HG03135 (cell line): ENCODE results near the gene ECHDC3.
A peak's percentile ranks its signal among the peaks of the same experiment; 100 is the strongest.
"Not testable (repeated sequence)": the region's sequence is repeated elsewhere in the genome, so short reads cannot be mapped to it uniquely, and the experiment has no call there.

ENCODE experiments used
- ATAC-seq: cut with Tn5 transposase; IDR thresholded peaks from one replicate; pipeline ENCODE4 v1.9.1; 2021; ENCODE audit warnings: mild to moderate bottlenecking, moderate library complexity; ENCODE audit not compliant: unreplicated experiment

The ECHDC3 gene, protein sequence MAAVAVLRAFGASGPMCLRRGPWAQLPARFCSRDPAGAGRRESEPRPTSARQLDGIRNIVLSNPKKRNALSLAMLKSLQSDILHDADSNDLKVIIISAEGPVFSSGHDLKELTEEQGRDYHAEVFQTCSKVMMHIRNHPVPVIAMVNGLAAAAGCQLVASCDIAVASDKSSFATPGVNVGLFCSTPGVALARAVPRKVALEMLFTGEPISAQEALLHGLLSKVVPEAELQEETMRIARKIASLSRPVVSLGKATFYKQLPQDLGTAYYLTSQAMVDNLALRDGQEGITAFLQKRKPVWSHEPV

DNA sequence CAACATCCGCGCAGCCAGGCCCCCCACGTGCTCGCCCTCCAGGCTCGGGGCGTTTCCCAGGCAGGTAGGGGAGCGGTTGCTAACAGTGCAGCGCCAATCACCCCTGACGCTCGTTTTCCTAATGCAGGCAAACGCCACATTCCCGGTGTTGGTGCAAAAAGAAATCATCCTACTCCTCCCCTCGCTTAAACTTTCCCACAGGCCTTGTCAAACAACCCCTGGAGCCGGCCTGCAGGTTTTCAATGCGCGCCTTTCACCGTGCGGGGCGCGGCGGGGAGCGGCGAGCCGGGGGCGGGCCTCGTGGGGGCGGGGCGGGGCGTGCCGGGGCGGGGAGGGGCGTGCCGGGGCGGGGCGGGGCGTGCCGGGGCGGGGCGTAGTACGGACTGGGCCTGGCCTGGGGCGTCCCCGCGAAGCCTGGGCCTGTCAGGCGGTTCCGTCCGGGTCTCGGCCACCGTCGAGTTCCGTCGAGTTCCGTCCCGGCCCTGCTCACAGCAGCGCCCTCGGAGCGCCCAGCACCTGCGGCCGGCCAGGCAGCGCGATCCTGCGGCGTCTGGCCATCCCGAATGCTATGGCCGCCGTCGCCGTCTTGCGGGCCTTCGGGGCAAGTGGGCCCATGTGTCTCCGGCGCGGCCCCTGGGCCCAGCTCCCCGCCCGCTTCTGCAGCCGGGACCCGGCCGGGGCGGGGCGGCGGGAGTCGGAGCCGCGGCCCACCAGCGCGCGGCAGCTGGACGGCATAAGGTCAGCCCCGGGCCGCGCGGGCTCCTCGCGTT lies at the start of gene ECHDC3:
Gene ECHDC3 (plus strand): TSS at position 374 of the 770 bp plus-strand sequence. CDS start 195 bp downstream, at position 569.
- peak; percentile 68 for ATAC-seq

- no peak for ATAC-seq
These were observed 48.8 kb upstream of the ECHDC3 start for GRCh38 chr10:11693376-11693775.

DNA sequence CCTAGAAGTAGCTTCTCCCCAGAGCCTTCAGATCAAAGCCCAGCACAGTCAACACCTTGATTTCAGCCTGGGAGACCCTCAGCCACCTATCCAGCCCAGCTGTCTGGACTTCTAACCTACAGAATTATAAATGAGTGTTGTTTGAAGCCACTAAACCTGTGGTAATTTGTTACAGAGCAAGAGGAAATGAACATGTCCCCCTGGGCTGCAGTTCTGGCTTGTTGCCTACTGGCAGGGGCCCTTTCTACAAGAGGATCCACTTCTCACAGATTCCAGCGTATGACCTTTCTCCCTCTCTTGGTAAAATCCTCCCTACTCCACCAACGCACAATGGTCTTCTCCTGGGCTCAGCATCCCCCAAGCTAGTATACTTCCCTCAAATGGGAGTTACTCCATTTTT lies 46.4 kb upstream of the ECHDC3 start:
- no peak for ATAC-seq

DNA sequence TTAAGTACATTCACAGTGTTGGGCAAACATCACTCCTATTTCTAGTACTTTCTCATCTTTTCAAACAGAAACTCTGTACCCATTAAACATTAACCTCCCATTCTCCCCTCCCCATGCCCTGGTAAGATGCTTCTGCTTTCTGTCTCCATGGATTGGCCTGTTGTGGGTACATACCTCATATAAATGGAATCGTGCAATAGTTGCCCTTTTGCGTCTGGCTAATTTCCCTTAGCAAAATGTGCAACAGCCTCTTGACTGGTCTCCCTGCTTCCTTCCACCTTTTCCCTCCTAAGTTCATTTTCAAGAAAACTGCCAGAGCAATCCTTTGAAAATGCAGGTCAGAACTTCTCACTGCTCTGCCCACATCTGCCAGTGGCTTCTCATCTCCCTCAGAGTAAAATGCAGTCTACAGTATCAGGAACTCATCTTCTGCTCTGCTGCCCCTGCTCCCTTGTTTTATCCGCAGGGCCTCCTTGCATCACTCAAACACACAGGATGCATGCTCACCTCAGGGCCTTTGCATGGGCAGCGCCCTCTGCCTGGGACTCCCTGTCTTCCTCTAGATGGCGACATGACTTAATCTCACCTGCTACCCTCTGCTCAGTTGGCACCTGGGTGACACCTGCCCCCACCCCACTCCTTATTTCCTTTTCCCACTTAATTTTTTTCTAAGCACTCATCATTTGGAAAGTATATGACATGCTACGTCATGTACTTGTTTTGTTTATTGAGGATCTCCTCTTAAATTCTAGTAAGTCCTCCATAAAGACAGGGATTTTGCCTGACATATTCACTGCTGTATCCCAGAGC lies 44.3 kb upstream of the ECHDC3 start:
- peak; percentile 45 for ATAC-seq

GRCh38 chr10:11698691-11699549 lies 43.3 kb upstream of the ECHDC3 start:
- ATAC-seq: peak; percentile 84

- ATAC-seq: no peak
These were observed 42.6 kb upstream of the ECHDC3 start for GRCh38 chr10:11699550-11700097.

DNA sequence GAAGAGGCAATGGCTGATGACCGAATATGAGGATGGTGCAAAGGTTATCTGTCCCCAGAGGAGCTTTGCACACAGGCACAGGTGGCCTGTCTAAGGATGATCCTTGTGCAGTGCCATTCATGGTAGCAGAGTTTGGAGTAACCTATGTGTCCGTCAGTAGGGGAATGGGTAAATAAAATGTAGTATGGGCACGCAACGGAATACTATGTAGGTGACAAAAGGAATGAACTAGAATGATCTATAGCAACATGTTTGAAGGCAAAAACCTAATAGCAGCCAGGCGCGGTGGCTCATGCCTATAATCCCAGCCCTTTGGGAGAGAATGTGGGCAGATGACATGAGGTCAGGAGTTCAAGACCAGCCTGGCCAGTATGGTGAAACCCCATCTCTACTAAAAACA lies 41.6 kb upstream of the ECHDC3 start:
- ATAC-seq: no peak

- ATAC-seq: no peak
These were observed 40.6 kb upstream of the ECHDC3 start for GRCh38 chr10:11701451-11702095.

- ATAC-seq: no peak
These were observed 39.9 kb upstream of the ECHDC3 start for GRCh38 chr10:11702264-11702663.

- no peak for ATAC-seq
These were observed 38.1 kb upstream of the ECHDC3 start for GRCh38 chr10:11704092-11704491.

DNA sequence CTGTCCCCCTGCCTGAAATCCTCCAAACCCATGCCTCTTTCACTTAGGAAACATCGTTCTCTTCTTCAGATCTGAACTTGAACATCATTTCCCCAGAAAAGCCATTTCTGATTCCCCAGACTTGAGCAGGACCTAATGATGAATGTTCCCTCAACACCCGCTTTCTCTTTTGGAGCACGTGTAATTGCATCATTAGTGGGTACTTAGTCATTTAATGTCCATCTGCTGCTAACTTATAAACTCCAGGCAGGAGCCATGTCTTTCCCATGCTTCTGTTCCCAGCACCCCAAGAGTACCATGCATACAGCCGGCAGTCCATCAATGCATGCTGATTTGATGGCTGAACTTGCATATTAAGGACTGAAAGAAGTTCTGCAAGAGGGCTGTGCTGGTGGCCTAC lies 36.5 kb upstream of the ECHDC3 start:
- no peak for ATAC-seq

- ATAC-seq: no peak
These were observed 35.2 kb upstream of the ECHDC3 start for GRCh38 chr10:11706895-11707567.

DNA sequence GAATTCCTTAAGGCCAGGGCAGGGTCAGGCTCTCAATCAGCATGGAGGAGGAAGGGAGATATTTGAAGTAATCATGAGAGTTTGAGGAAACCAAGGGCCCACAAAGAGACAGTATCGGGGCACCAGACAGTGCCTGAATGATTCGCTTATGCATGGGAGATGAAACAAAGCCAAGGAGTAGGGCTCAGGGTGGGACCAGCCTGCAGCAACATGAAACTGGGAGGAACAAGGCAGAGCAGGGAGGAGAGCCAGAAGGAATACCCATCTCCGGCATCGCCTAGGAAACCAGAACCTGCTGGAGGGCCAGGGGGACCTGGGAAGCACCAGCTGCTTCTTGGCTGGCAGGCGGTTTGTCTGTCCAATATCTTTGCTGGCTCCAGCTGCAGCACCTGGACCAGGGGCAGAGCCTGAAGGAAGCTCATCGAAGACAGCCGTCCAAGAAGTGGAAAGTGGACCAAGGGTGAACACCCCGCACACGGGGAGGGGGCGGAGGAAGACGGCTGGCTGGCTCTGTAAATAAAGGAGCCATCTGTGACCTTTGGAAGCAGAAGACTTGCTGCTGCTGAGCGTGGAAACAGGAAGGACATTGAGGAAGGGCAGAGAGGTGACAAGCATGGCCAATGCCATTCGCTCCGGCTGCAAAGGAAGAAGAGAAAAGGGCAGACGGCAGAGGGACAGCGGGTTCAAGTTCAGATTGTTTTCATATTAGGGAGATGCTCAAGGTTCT lies 34.4 kb upstream of the ECHDC3 start:
- no peak for ATAC-seq

DNA sequence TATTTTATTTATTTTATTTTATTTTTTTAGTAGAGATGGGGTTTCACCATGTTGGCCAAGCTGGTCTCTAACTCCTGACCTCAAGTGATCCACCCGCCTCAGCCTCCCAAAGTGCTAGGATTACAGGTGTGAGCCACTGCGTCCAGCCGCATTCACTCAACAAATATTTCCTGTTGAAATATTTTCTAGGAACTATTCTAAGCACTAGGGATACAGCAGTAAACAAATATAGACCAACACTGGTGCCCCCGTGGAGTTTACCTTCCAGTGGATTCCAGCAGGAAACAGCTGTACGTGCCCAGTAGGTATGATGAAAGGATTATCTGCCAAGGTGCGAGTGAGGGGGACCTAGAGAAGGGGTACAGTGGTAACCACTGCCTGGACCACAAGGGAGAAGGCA lies 33.4 kb upstream of the ECHDC3 start:
- not testable (repeated sequence) for ATAC-seq

DNA sequence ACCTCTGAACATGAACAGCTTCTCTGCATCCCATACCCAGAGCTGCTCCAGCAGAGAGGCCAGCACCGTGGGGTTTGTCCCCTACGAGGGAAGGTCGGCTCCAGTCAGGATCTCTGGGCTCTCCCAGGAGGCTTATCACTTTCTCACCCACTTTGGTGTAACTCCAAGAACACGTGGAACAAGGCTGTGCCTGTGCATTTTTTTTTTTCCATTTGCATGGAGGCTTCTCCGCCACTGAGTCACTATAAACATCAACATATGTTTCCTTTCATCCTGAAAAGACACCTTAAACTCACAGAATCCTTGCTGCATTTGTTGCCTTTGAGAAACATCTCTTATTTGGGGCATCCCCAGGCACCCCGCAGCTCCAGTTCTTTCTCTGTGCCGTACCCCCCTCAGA lies 29.4 kb upstream of the ECHDC3 start:
- ATAC-seq: no peak

- no peak for ATAC-seq
These were observed 28.9 kb upstream of the ECHDC3 start for GRCh38 chr10:11713186-11713743.

DNA sequence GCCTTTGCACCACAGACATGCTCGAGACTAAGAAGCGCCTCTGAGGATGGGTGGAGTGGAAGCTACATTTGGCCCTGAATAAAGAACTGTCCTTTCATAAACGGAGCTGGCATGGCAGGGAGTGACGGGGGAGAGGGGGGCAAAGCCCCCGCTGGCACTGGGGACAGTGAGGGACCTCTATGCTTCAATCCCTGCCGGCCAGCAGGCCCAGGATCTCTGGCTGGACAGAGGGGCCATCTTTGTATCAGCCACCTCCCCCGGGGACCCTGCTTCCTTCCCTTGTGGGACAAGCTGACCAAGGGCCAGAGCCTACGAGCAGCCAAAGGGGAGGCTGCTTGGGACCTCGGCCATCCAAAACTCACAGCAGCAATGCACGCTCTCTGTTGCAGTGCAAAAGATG lies 28.2 kb upstream of the ECHDC3 start:
- no peak for ATAC-seq

GRCh38 chr10:11714750-11715365 lies 27.3 kb upstream of the ECHDC3 start:
- no peak for ATAC-seq
